CMK (cell line): ENCODE results near the gene RFC5.
A peak's percentile ranks its signal among the peaks of the same experiment; 100 is the strongest.
"Not testable (repeated sequence)": the region's sequence is repeated elsewhere in the genome, so short reads cannot be mapped to it uniquely, and the experiment has no call there.

Source experiments
- DNase-seq: peaks from one replicate; pipeline ENCODE4 v3.0.0-alpha.2; 2010; ENCODE audit warnings: low read depth

The RFC5 gene

GRCh38 chr12:118052324-118053070 lies 36.0 kb downstream of the RFC5 start:
- no peak for DNase-seq

- no peak for DNase-seq
Measured at GRCh38 chr12:118053071-118053985, 36.8 kb downstream of the RFC5 start.

- DNase-seq, result peak; percentile 56
Measured at GRCh38 chr12:118055144-118055557, 38.6 kb downstream of the RFC5 start.

DNA sequence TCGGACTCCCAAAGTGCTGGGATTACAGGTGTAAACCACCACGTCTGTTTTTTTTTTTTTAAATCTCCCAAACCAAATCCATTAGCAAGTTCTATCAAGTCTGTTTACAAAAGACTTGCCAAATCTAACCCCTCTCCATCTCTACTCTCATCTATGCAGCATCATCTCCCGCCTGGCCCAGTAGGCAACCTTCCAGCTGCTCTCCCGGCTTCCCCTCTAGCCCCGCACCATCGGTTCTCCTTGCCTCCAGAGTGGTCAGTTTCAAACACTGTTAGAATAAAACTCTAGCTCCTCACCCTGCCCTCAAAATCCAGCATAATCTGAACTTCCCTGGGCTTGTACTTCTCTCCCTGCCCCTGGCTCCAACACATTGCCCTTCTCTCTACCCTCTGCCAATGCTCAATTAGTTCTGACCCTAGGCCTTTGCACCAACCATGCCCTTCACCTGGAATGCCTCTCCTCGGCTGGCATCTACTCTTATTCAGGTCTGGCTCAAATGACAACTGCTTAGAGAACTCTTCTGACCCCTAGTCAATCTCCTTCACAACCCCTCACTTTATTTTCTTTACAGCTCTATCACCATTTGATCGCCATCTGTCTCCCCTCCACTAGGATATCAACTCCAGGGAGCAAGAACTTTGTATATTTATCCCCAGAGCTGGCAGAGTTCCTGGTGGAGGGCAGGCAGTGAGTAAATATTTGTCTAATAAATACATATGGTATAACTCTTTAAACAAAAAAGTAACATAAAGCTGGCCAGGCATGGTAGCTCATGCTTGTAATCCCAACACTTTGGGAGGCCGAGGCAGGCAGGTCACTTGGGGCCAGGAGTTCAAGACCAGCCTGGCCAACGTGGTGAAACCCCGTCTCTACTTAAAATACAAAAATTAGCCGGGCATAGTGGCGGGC lies 39.6 kb downstream of the RFC5 start:
- no peak for DNase-seq

- DNase-seq, result no peak
Measured at GRCh38 chr12:118058227-118058626, 41.7 kb downstream of the RFC5 start.

DNA sequence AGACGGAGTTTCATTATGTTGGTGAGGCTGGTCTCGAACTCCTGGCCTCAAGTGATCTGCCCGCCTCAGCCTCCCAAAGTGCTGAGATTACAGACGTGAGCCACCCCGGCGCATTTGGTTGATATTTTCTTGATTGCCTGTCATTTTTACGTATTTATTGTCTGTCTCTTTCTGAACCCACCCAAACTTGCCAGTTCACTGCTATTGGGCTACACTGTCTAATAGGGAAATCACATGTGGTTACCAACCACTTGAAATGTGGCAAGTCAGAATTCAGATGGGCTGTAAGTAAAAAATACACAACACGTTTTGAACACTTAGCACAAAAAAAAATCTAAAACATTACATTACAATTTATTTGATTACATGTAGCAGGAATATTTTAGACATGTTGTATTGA lies 42.4 kb downstream of the RFC5 start:
- DNase-seq, result no peak

- DNase-seq, result no peak
Measured at GRCh38 chr12:118059341-118060191, 43.1 kb downstream of the RFC5 start.

DNA sequence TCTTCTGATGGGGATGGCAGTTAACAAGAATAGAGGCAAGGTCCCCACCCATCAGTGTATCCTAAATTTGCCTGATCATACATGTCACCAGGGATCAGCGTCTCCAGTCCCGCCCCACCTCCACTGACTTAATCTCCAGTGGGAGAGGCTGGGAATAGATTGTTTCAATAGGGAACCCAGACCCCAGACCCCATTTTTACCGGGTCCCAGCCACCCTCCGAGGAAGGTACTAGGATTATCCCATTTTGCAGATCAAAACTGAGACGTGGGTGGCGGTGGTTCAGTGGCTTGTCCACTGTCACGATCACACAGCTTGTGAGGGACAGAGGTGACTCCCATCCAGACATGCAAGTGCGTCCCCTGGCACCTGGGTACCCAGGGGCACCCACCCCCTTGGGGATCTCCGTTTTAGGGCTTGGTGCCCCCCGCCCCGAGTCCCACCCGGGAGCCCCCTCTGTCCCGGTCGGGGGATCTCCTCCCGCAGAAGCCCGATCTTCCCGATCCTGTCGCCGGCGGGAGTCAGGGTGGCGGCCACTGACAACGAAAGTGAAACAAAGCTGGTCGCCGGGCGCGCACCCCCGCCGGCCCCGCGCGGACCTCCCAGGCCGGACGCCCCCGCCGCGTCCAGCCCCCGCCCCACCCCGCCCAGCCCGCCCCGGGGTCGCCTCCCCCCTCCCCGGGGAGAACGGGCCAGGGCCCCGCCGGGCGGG lies 44.0 kb downstream of the RFC5 start:
- DNase-seq, result no peak

- peak; percentile 30 for DNase-seq
Measured at GRCh38 chr12:118061011-118061872, 44.7 kb downstream of the RFC5 start, which contains the start of gene WSB2. Gene WSB2, minus strand, starts transcription at chr12:118061179. Its CDS starts 131 bp downstream, at chr12:118061048.

GRCh38 chr12:118061873-118062843 lies 45.7 kb downstream of the RFC5 start:
- no peak for DNase-seq

DNA sequence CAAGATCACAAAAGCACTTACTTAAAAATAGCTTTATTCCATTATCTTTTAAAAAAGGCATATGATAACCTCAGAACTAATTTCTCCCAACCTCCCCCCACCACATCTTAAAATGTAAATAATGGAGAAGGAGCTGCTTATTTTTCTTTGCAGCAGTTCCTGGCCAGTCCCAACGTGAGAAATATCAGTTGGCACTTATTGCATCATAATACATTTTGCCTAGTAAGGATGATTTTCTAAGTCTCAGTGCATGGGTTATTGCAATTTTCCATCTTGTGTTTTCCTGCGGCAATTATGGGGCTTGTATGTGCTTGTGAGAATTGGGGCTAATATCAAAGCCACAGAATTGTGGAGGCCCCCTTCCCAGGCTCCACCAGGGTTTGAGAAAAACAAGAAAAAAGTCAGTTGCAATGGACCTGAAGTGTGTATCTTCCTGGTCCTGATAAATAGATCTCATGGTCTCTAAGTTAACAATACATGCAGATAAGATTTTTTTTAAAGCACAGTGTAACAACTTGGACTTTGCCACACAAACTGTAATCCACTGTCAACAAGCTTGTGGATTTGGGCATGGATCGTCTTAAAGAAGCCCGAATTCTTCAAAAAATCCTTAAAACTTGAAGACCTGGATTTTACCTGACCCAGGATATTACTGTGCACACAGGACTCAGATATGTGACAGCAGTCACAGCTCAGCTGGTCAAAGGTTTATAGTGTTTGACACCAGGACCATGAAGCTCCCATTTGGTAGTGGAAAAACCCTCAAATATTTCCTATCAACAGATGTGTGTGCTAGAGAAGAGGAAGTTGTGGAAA lies 47.3 kb downstream of the RFC5 start:
- no peak for DNase-seq

- no peak for DNase-seq
Measured at GRCh38 chr12:118064608-118065007, 48.1 kb downstream of the RFC5 start.

DNA sequence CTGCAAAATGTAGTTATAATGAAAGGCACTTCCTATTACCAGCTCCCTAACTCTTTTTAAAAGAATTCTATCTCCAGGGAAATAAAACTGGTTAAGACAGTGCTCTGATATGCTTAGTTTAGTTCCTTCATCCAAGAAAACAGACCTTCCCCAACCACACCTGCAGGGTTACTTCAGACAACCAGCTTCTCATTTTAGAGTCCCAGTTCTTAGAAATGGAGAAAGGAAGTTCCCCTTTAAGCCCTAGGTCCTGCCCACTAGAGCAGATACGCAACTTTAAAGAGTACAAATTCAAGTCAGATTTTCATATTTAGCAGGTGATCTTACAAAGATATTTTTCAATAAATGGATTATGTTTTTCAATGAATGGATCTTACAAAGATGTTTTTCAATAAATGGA lies 48.9 kb downstream of the RFC5 start:
- no peak for DNase-seq

DNA sequence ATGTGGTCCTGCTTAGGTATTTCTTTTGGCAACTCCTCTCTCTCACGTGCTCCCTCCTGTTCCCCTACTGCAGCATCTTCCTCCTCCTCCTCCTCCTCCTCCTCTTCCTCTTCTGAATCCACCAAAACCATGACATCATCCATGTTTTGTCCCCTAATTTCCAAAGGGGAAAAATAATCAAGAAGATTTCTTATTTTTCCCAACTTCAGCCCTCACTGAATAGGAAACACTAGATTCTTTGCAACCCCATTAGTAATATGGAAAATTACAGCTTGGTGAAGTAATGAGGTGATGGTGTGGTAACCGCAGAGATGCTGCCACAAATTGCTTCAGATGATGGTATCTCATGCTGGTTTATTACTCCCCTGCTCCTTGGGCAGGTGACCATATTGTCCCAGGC lies 51.9 kb downstream of the RFC5 start:
- no peak for DNase-seq

GRCh38 chr12:118070650-118071049 lies 54.1 kb downstream of the RFC5 start:
- no peak for DNase-seq

- DNase-seq, result no peak
Measured at GRCh38 chr12:118073768-118074167, 57.3 kb downstream of the RFC5 start.

- DNase-seq, result not testable (repeated sequence)
Measured at GRCh38 chr12:118081521-118081920, 65.0 kb downstream of the RFC5 start.
